OCI-M2 (cell line): ENCODE data around the gene EMP1.

ENCODE experiments used
- DNase-seq: peaks from one replicate; lab custom pipeline; 2025; ENCODE audit not compliant: unreplicated experiment; lab: John Stamatoyannopoulos, UW

EMP1 gene, protein sequence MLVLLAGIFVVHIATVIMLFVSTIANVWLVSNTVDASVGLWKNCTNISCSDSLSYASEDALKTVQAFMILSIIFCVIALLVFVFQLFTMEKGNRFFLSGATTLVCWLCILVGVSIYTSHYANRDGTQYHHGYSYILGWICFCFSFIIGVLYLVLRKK

DNA sequence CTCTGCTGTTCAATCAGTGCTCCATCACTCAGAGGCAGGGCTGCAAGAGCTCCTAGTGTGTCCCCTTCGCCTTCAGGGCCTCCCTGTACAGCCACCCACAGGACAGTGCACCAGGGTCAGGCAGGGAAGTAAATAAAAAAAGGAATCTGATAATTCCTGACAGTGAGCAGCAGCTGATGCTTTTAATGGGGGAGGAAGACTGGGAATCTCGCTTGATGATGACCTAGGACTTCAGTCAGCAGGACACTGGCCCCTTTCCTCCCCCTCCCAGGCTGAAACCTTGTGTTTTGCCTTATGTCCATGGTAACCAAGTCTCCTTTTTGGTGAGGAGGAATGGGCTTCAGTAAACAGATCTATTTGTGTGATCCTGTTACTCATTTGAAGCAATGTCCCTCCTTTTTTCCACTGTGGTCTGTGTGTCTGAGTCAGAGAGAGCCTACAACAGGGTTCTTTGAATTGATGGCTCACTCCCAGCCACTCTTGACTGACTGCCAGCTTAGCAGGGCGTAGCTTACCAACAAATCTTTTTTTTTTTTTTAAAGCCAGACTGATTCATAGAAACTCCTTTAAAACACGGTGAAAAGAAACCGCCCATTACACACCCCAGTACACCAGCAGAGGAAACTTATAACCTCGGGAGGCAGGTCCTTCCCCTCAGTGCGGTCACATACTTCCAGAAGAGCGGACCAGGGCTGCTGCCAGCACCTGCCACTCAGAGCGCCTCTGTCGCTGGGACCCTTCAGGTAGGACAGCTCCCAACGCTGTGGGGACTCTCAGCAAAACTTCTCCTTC lies at the start of gene EMP1:
EMP1 (plus strand) TSS at position 597 of the 792 bp plus-strand sequence. CDS start 14,785 bp downstream, outside the sequence.
- no peak for DNase-seq

DNA sequence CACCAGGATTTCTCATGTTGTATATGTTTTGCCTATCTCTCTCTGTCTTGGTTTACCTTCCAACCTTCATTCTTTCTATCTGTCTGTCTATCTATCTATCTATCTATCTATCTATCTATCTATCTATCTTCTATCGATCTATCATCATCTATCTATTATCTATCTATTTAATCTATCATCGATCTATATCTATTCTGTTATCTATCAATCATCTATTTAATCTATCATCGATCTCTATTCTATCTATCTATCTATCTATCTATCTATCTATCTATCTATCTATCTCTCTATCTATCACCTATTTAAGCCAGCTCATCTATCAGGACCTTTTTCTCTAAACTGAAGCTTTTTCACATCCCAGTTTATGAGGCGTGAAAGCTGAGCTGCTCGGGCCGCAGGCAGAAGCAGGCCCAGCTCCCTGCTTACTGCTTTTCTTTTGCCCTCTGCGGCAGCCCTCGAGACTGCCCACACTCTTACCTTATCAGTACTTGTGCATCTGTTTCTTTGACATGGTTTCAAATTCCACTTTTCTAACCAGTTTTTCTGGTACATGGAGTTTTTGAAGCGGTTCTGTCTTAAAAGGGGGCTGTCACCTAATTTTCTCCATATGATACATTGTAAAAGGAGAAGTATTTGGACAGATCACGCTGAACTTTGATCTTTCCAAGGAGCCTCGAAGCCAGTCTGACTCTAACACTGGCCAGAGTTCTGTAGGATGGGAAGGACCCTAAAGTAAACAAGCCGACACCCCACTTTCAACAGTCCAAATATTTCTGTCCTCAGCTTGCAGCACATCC lies 48.6 kb upstream of the EMP1 start:
- DNase-seq = no peak

DNA sequence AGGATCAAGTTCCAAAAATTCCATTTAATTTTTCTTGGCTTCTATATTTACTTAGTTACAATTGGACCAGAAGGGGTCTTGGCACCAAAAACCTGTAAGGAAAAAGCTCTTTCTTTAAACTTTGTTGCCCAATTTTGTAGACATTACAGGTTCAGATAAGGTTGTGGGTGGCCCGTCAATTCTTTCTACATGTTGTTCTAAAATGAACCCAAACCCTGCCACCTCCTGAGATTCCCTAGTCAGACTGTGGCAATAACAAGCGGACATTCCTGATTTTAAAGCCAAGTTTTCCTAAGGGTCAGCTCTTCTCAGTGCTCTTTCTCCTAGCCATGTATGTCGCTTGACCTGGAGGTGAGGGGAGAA lies 48.1 kb upstream of the EMP1 start:
- DNase-seq = no peak

DNA sequence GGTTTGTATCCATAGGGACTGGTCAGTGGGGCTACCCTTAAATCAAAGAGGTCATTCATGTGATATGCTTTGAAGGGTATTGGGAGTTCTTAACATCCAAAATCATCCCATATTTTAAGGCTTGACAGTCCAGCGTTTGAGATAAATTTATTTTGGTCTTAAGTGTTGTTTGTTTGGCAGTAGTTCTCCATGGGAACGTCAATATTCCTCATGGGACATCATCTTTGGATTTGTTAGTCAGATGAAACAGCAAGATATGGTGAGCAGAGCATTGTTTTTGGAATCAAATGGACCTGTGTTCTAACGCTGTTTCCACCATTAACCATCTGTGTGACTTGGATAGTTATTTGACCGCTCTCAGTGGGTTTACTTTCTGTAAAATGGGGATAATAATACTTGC lies 47.1 kb upstream of the EMP1 start:
- DNase-seq = no peak

DNA sequence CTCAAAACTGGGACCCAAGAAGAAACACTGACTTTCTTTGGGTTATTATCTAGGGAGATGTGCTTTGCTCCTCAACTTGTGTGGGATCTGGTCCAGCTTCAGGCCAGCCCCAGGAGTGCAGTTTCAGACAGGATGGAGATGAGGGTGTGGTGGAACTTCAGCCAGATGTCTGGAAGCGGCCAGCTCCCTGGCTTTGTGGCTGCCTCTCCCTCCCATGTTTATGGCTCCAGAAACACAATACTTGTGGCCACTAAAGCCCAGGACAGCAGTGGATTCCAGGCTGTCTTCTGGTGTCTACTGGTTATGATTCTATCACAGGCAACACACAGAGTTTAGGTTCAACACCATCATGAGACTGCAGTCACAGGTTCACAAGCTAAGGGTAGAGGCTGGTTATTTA lies 44.2 kb upstream of the EMP1 start:
- no peak for DNase-seq

DNA sequence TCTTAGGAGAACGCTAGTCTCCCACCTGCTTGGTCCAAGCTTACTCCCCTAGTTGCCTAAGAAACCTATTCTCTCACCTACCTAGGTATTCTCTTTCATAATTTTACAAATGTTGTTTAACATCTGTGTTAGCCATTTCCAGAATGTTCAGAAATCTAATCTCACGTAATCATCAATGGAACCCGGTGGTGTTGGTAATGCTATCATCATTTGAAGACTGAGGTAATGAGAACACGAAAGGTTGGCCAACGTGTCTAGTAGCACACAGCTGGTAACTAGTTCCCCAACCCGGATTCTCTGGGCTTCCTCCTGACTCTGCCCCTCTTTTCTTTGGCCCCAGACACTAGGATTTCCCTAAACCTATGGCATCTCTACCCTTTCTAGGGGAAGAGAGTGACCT lies 43.8 kb upstream of the EMP1 start:
- DNase-seq = no peak

DNA sequence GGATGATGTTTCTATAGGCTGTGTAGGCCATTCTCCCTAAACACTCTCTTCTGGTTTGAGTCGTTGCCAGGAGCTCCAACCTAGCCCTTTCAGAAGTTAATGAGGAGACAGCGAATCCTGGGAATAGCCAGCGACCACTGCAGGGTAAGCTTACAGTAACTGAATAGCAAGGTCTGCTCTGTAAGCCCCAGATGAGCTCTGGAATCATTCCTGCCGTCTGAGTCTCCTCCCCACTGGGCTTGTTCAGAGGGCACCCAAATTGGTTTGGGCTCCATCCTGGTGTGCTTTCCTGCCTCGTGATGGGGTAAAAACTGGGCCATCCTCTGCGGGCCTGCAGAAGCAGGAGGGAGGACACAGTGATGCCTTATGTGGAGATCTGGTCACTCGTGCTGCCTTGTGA lies 43.3 kb upstream of the EMP1 start:
- DNase-seq = no peak

DNA sequence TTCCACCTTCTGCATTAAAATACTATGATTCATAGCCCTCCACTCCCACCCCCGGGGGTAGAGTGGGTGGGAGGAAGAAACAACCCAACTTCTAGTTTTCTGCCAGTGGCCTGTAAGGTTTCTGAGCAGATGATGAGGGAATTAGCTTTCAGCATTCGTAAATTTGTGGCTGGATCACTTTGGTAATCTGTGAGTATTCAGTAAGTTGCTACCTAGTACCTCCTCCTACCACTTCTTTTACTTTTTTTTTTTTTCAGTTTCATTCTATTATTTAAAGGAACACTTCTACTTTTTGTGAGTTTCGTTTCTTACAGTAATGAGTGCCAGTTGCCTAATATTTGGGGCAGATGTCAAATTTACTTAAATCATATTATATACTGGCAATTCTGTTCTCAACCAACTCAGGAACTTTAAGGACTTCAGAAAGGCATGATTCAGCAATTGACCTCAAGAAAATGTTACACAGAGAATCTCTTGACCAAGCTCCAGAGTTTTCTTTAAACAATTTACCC lies 42.4 kb upstream of the EMP1 start:
- no peak for DNase-seq

DNA sequence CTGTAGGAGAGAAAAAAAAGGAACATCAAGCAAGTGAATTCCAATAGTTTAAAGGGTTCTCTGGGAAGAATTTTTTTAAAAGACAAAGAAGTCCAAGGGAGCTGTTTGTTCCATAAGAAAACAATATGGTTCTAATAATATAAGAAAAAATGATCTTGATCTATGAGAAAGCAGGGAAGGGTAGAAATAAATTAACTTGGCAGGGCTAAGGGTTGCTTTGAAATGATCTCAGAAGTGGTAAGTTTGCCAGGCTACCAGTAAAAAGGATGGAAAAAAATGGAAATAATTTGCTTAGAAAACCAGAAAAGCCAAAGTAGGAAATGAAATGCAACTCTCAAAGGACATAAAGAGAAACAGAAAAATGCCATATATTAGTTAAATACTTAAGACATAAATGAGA lies 41.7 kb upstream of the EMP1 start:
- no peak for DNase-seq

DNA sequence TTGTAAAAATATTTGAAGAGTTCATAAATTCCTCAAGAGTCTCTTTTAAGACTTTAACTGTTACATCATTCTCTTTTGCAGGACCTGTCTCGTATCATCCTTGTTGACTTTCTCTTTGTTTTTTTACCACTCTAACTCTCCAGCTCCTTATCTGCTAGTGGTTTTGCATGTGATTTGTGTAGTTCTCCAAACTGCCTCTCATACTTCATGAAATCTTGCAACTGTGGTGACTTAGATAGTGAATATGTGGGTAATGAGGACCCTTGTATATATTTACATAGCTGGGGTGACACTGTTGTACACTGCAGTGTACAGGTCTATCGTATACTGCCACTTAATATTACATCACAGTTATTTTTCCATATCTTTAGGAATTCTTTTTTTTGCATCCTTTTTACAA lies 40.2 kb upstream of the EMP1 start:
- DNase-seq = no peak

DNA sequence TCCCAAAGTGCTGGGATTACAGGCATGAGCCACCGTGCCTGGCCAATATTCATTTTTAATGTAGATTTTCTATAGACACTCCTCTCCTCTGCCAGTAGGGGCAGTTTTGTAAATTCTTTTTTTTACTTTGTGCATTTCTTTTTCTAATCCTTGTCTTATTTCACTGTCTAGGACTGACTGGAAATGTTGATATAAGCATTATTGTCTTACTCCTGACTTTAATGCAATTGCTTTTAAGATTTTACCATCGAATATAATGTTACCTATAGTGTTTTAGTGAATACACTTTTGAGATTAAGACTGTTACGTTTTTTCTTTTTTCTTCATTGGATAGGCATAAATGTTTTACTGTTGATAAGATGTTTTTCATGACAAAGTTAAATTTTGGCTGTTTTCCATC lies 35.4 kb upstream of the EMP1 start:
- no peak for DNase-seq

DNA sequence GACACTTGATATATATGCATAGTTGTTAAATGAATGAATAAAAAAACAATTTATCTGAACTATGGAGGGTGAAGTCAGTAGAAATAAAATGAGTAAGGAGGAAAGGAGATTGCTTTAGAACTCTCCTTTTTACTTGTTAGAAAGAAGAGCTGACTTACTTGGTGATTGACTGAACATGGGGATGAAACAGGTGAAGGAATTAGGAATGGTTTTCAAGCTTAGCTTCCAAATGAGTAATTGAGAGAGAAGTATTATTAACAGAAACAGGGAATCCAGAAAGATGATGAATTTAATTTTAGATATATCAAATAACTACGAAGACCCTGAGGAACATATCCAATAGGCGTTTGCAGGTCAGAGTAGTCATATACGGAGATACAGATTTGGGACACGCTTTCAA lies 33.6 kb upstream of the EMP1 start:
- DNase-seq = no peak

DNA sequence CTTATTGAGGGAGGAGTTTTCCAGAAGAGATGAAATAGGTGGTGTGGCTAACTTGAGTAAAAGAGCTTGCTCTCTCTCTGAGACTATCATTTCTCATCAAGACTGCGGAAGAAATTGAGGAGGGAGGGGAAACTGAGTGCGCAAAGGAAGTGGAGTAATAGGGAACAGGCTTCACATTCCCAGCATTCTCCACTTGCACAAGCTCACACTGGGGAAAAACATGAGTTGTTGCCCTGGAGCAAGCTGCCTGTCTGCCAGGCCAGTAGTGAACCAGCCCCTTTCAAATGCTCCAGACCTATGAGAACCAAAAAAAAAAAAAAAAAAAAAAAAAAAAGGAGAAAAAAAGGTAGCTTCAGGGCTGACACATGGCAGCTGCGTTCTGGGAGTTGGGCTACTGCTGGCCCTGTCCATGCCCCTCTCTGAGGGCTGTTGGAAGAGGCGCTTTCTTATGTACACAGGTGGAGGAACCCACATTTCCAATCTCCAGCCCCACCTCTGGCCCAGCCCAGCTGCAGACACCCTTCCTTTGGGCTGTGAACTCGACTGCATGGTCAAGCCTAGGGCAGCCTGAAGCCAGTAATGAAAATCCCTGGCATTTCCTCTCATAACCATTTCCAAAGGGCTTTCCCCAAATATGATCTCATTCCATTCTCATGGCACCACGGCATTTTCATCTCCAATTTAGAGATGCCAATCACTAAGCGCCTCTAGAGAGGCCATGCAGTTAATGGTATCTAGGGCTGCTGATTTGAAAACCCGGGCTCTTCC lies 32.5 kb upstream of the EMP1 start:
- DNase-seq = no peak

DNA sequence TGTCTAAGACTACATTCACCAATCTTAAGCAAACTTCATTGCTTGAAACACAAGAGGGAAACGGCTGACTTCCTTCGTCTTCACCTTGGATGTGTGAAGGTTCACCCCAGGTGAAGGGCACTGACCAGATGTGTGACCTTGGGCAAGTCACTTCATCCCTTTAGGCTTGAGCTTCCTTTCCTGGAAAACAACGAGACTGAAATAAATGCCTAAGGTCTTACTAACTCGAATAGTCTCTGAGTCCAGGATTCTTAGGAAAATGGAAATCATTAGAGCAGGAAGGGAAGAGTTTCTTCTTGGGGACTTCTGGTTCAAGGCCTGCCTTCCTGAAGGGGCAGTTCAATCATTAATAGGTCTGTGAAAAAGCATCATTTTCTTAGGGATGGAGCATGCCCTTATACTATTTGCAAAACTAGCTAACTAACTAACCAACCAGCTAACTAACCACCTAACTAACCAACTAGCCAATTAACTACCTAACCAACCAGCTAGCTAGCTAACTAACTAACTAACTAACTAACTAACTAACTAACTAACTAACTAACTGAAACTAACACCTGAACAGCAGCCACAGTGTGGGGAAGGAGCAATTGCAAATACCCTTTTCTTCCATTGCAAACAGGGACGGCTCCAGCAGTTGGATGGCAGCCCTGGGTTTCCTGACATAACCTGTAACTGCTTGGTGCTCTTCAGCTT lies 31.5 kb upstream of the EMP1 start:
- no peak for DNase-seq

DNA sequence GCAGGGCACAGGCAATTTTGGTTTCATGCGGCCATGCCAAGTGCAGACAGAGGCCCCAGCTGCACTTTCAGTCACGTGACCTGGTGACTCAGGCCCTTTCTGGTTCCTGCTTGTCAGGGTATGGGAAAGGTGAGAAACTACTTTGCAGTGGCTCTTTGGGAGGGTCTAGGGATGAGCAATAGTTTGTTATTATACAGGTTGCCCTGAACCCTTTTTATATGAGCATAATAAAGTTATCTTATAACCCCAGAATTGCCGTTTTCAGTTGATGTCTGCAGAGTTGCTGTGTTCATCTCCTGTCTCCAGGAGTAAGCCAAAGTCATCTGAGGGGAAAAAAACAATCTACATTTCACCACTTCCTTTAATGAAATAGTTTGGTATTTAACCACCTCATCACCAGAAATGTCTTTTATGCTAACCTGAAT lies 30.9 kb upstream of the EMP1 start:
- no peak for DNase-seq

DNA sequence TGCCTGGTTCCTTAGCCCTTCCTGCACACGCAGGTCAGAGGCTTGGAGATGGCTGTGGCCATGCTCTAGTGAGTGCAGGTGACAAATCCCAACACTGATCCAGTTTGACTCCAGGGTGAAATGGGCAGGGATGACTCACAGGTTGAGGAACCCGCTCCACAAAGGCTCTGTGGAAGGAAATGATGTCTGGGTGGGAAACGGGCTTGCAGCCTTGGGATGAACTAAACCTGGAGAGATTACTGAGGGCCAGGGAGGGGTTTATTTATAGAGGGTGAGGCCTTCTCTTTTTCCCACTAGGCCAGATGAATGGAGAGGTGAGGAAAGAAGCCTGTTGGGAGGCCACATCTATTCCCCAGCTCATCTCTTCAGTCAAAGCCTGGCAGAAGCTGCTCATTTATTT lies 29.3 kb upstream of the EMP1 start:
- no peak for DNase-seq

DNA sequence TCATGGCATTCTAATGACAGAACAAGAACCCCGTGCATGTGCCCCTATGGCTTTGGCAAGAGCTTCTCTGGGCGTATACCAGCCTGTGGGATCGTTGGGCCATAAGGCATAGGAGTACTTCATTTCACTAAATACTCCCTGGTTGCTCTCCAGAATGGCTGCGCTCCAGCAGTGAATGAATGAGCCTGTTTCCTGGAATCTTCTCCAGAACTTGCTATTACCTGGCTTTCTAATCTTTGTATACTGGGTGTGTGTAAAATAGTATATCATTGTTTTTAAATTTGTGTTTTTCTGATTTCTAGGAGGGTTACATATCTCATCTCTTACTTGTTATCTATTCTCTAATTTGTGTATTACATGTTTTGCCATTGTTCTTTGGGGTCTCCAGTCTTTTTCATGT lies 28.6 kb upstream of the EMP1 start:
- DNase-seq = no peak

DNA sequence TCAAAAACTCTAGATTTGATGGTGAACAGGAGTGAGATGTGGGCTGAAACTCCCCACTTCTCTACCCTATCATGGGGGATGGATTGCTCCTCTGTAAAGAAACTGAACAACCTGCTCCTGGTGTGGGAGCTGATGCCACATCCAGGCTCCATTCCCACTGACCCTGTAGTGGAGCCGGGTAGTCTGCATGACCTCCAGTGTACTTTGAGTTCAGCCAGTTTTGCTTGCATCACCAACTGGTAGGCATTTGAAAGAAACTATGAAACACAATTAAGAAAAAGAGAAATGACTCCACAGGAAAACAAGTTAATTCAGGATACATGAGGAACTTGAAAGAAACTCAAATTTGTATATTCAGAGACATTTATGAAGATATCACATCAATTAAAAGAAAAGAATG lies 27.3 kb upstream of the EMP1 start:
- no peak for DNase-seq

DNA sequence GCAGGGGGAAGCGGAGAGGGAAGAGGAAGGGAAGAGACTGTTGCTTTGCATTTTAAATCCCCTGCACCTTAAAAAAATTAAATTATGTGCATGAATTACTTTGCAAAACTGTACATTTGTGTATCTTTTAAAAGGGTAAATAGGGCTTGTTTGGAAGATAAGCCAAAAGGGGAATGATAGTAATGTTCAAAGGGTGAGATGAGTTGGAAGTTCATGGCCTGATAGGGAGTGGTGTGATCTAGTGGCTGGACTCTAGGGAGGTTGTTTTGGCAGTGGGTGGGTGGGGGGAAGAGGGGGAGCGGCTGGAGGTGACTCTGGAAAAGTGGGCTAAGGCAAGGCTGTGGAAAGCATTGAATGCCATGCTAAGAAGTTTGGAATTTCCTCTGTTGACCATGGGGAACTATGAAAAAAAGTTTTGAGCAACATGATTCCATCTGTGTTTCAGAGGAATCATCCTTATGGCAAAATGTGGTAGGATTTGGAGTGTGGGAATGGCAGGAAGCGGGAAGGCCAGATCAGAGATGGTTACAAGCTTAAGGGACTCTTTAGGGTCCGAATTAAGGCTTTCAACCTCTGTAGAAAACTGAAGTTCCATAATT lies 25.5 kb upstream of the EMP1 start:
- no peak for DNase-seq
